Lung (tissue), 12 donors: ENCODE results near the gene ACBD7. TPM values are rescaled to one million over a fixed set of nuclear protein-coding genes. Genes with fewer than 3 reads are reported as not detected.

Source experiments
- ATAC-seq: fragments of 200-7000 bp; cut with Tn5 transposase; one replicate; pipeline ENCODE4 v1.9.1; 2020; ENCODE audit warnings: moderate number of reproducible peaks; ENCODE audit not compliant: insufficient read depth, low FRiP score
- DNase-seq, 3 donors: peaks; one replicate each; pipeline ENCODE4 v3.0.0-alpha.2; 2013 to 2017
- H3K27ac ChIP-seq, 2 donors: one replicate each; pipeline ENCODE4 v1.5.1; 2013; ENCODE audit warnings: mild to moderate bottlenecking in 2 of 2, moderate library complexity in 2 of 2, control low read depth in 1 of 2, inconsistent platforms in 1 of 2, low read depth in 1 of 2, low read length in 1 of 2
- H3K27me3 ChIP-seq, 3 donors: one replicate each; pipeline ENCODE4 v1.5.1; 2013; ENCODE audit warnings: low read length in 2 of 3; ENCODE audit not compliant: control insufficient read depth in 3 of 3, insufficient read depth in 3 of 3
- H3K36me3 ChIP-seq, 4 donors: one replicate each; pipeline ENCODE4 v1.5.1; 2013; ENCODE audit warnings: low read length in 4 of 4, mild to moderate bottlenecking in 1 of 4, moderate library complexity in 1 of 4; ENCODE audit not compliant: control insufficient read depth in 4 of 4, insufficient read depth in 4 of 4
- H3K4me1 ChIP-seq, 5 donors: one replicate each; pipeline ENCODE4 v1.5.1; 2013; ENCODE audit warnings: low read length in 5 of 5, mild to moderate bottlenecking in 2 of 5, moderate library complexity in 1 of 5; ENCODE audit not compliant: control insufficient read depth in 5 of 5, insufficient read depth in 5 of 5
- H3K4me3 ChIP-seq: one replicate; pipeline ENCODE4 v1.5.1; 2013; ENCODE audit warnings: mild to moderate bottlenecking, control low read depth, moderate library complexity
- H3K9ac ChIP-seq, 2 donors: one replicate each; pipeline ENCODE4 v1.5.1; 2013; ENCODE audit warnings: low read length in 2 of 2, control low read depth in 1 of 2; ENCODE audit not compliant: insufficient read depth in 1 of 2
- H3K9me3 ChIP-seq, 4 donors: one replicate each; pipeline ENCODE4 v1.5.1; 2013; ENCODE audit warnings: low read length in 3 of 4, mild to moderate bottlenecking in 1 of 4, moderate library complexity in 1 of 4; ENCODE audit not compliant: control insufficient read depth in 4 of 4, insufficient read depth in 3 of 4
- CTCF ChIP-seq: IDR thresholded peaks from 2 replicates; pipeline ENCODE4 v1.5.1; 2012; ENCODE audit warnings: mild to moderate bottlenecking; ENCODE audit errors: control extremely low read depth, extremely low read depth
- WGBS, 2 donors: extraction: QIAGEN DNeasy Blood & Tissue Kit; methylation state at CpG; one replicate each; pipeline ENCODE4 v1.1.7; 2013; 5-methylcytosine and 5-hydroxymethylcytosine counted together
- polyA plus RNA-seq, 2 donors: library from polyadenylated mRNA; stranded (reverse); fragments of 200-250 nt; gene quantifications; one replicate each; pipeline ENCODE4 v1.2.1, GENCODE V29; 2013
- total RNA-seq, 2 donors: library from RNA; depleted of rRNA in 1 of 2; stranded (reverse); fragments of >200 nt in 1 of 2; gene quantifications; one replicate each; pipeline ENCODE4 v1.2.1, GENCODE V29; 2014 to 2021
- donor health status: control.
- donor health status: control.
- donor health status: Bipolar disorder and iron deficiency.
- donor health status: healthy.
- donor health status: DM: yes; HTN: yes; CAD: no.

The ACBD7 gene
- total and polyA plus RNA-seq, 4 donors: 0.19 to 4.0 (median 1.1) TPM

- H3K27me3 ChIP-seq: no peaks in the 10 kb centered on the region
- DNase-seq (no peak), ATAC-seq (no peak)
- TF ChIP-seq CTCF: no peak
- H3K4me3 ChIP-seq: no peak overlapping the region
- no peaks in the 10 kb centered on the region for H3K9me3 ChIP-seq
- H3K4me1 ChIP-seq: no peaks in the 10 kb centered on the region
- H3K27ac ChIP-seq: no peak overlapping the region
- H3K36me3 ChIP-seq: no peaks in the 10 kb centered on the region
- no peak overlapping the region for H3K9ac ChIP-seq
- 60 to 75% methylated on average over 3 of the region's 3 CpGs for WGBS, 2 donors
Observed at GRCh38 chr10:15027741-15028140, 60.8 kb downstream of the ACBD7 start.

Other genes with a start within 250 kb of the ACBD7 start
- gene SUV39H2, start 209.9 kb downstream of the ACBD7 start, total RNA-seq: 1 to 10 TPM; 6.9 to 7.7 TPM
- gene SUV39H2, start 209.9 kb downstream of the ACBD7 start, polyA plus RNA-seq: 1 to 10 TPM; 2.6 to 3.8 TPM
- gene DCLRE1C, start 134.7 kb downstream of the ACBD7 start, total RNA-seq: 10 to 100 TPM in 1 of 2 donors, 1 to 10 TPM in 1; 9.9 to 14.9 TPM
- 1 to 10 TPM; 3.0 to 5.5 TPM for gene DCLRE1C, start 134.7 kb downstream of the ACBD7 start, polyA plus RNA-seq
- gene MEIG1, start 129.4 kb downstream of the ACBD7 start, total RNA-seq: 1 to 10 TPM; 1.2 to 3.5 TPM
- gene MEIG1, start 129.4 kb downstream of the ACBD7 start, polyA plus RNA-seq: 1 to 10 TPM; 1.0 to 1.5 TPM
- 1 to 10 TPM in 1 of 2 donors, not detected in 1; 4.6 TPM for gene OLAH, start 44.8 kb downstream of the ACBD7 start, total RNA-seq
- gene OLAH, start 44.8 kb downstream of the ACBD7 start, polyA plus RNA-seq: 10 to 100 TPM in 1 of 2 donors, under 1 TPM in 1; 0.49 to 20.6 TPM
- gene RPP38, start 8.6 kb upstream of the ACBD7 start, total RNA-seq: 10 to 100 TPM; 10.2 to 17.0 TPM
- gene RPP38, start 8.6 kb upstream of the ACBD7 start, polyA plus RNA-seq: 10 to 100 TPM; 19.3 to 25.5 TPM
- gene NMT2, start 79.9 kb upstream of the ACBD7 start, total RNA-seq: 10 to 100 TPM in 1 of 2 donors, 1 to 10 TPM in 1; 9.2 to 20.0 TPM
- gene NMT2, start 79.9 kb upstream of the ACBD7 start, polyA plus RNA-seq: 1 to 10 TPM; 3.5 to 3.6 TPM